GM13976 (cell line): Measurements from ENCODE around the gene CLNK.

ENCODE experiments used
- DNase-seq: peaks from one replicate; pipeline ENCODE4 v3.0.0; 2012; ENCODE audit warnings: low spot score
- in situ Hi-C: fragments of 300-500 bp; cut with MboI; formaldehyde crosslinking; loops from one replicate; pipeline ENCODE4 v1.12.0; 2022; ENCODE audit warnings: low sequenced_read_pairs, mixed read lengths, inconsistent platforms; ENCODE audit not compliant: unreplicated experiment
- TF ChIP-seq, protein P1 (sequence below): IDR thresholded peaks from 2 replicates; pipeline ENCODE4 v1.5.1; 2012; ENCODE audit warnings: borderline replicate concordance, mild to moderate bottlenecking; ENCODE audit not compliant: insufficient read depth; ENCODE audit errors: extremely low read depth, missing control alignments, control extremely low read depth

The CLNK gene

DNA sequence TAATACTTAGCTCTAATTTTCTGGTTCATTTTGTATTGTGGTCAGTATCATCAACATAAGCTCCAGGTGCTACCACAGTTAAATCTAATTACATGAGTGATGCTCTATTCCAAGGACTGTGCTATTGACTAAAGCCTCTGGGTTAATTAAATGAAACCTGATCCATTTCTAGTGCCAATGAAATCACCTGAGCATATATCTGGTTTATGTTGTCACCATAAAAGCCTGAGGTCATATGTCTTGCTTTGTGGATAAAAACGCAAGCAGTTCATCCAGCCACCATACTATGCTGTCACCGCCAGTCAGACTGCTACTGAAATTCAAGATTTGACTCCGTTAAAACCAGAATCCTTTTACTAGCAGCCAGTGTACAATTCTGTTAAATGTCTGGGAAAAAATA is 163.1 kb downstream of the CLNK start:
- TF ChIP-seq, protein P1, sequence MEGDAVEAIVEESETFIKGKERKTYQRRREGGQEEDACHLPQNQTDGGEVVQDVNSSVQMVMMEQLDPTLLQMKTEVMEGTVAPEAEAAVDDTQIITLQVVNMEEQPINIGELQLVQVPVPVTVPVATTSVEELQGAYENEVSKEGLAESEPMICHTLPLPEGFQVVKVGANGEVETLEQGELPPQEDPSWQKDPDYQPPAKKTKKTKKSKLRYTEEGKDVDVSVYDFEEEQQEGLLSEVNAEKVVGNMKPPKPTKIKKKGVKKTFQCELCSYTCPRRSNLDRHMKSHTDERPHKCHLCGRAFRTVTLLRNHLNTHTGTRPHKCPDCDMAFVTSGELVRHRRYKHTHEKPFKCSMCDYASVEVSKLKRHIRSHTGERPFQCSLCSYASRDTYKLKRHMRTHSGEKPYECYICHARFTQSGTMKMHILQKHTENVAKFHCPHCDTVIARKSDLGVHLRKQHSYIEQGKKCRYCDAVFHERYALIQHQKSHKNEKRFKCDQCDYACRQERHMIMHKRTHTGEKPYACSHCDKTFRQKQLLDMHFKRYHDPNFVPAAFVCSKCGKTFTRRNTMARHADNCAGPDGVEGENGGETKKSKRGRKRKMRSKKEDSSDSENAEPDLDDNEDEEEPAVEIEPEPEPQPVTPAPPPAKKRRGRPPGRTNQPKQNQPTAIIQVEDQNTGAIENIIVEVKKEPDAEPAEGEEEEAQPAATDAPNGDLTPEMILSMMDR = no peak
- DNase-seq = no peak
- in situ Hi-C loops = no loop called here

DNA sequence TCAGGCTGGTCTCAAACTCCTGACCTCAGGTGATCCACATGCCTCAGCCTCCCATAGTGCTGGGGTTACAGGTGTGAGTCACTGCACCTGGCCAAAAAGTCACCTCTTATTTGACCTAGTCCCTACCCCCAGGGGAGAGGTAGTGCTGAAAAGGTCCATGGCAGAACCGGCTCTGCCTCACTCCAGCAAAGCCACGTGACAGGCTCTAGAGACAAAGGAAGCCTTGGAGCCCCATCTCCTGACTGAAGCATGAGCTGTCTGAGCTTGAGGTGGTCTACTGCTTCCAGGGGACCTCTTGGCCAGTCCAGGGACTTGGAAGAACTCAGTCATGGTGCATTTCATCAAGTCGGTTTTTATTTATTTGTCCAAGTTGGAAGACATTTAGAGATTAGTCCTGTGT is 174.8 kb downstream of the CLNK start:
- DNase-seq = no peak
- in situ Hi-C loops = no loop called here
- TF ChIP-seq, protein P1 = no peak

DNA sequence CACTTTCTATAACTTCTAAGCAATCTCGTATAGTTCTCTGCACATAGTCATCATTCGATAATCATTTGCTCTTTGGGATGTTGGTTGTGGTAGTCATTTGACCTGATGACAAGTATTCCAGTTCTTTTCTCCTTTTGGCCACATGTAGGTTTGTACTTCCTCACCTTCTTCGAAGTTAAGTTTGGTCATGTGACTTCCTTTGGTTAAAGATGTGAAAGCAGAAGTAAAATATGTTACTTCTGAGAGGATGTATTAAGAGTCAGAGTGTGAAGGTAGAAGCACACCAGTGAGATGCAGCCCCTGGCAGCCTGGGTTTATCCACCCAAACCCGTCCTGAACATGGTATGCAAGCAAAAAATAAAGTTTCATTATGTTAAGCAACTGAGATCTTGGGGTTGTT is 178.5 kb downstream of the CLNK start:
- TF ChIP-seq, protein P1 = no peak
- in situ Hi-C loops = no loop called here
- DNase-seq = no peak

DNA sequence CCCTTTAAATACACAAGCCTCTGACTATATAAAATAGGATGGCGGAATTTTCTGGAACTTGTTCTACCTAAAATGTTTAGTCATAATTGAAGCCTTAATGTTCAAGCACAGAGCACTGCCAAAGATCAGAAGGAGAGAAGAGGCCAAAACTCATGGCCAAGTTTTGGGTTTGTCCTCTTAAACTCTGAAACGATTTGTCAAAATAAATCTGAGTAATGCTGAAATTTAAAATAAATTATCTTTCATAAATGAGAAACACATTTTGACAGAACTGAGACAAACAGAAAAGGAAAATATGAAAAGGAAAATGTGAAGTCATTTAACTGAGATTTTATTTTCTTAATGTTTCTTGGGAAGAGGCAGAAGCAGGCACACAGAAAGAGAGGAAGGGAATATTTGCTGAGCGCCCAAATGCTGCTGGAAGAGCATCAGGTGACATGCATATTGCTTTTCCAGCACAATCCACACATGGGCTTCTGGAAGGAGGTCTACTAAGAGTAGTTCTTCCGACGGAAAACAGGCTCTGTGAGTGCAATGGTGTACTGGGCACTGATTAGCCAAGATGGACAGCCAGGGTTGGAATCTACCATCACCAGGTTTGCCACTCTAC is 179.9 kb downstream of the CLNK start:
- in situ Hi-C loops = no loop called here

DNA sequence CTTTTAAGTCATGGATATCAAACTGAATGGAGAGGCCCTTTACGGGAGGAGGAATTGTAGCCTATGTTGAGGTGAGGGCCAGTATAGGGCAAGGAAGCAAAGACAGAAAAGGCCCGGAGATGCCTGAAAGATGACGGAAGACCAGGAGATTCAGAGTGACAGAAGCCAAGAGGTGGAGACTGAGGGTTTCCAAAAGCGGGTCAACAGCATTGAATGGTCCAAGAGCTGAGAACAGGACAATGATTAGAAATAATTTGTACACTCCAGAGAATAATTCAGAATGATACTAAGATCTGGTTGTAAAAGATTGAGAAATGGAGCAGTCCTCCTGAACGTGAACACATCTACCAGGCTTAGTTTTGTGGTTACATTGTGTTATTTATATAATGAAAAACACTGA is 181.9 kb downstream of the CLNK start:
- DNase-seq = no peak
- TF ChIP-seq, protein P1 = no peak
- in situ Hi-C loops = no loop called here

More for the DNA sequence above, 179.9 kb downstream of the CLNK start:
- TF ChIP-seq, protein P1 = no peak
- DNase-seq = no peak

DNA sequence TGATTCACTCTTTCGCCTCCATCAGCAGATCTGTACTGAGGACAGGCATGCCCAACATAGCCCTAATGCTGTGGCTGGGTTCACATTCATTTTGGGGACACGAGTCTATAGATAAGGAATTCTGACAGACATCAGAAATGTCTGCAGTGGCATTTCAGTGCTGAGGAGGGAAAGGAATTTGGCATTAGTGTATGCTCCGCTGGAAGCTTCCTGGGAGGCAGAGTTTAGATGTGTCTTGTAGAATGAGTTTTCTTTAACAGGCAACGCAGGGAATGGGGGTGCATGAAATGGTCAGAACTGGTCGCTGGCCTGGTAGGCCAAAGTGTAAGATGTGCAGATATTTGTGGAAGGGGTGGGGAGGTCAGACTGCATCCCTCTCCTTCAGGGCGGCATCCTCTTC is 183.8 kb downstream of the CLNK start:
- no peak for DNase-seq
- in situ Hi-C loops = no loop called here

More for the DNA sequence above, 183.8 kb downstream of the CLNK start:
- TF ChIP-seq, protein P1 = no peak
